ENCODE measurements around the gene SEC61A2. TPM values are rescaled to one million over a fixed set of nuclear protein-coding genes. Genes with fewer than 3 reads are reported as not detected.
A peak's percentile ranks its signal among the peaks of the same experiment; 100 is the strongest.

Gene SEC61A2
- total and polyA plus RNA-seq, 10 of the 15 experiments (the other 5 are each of a cell fraction or from before 2014, with no cell fraction given) = 3.0 to 36.2 (median 8.6) TPM

DNA sequence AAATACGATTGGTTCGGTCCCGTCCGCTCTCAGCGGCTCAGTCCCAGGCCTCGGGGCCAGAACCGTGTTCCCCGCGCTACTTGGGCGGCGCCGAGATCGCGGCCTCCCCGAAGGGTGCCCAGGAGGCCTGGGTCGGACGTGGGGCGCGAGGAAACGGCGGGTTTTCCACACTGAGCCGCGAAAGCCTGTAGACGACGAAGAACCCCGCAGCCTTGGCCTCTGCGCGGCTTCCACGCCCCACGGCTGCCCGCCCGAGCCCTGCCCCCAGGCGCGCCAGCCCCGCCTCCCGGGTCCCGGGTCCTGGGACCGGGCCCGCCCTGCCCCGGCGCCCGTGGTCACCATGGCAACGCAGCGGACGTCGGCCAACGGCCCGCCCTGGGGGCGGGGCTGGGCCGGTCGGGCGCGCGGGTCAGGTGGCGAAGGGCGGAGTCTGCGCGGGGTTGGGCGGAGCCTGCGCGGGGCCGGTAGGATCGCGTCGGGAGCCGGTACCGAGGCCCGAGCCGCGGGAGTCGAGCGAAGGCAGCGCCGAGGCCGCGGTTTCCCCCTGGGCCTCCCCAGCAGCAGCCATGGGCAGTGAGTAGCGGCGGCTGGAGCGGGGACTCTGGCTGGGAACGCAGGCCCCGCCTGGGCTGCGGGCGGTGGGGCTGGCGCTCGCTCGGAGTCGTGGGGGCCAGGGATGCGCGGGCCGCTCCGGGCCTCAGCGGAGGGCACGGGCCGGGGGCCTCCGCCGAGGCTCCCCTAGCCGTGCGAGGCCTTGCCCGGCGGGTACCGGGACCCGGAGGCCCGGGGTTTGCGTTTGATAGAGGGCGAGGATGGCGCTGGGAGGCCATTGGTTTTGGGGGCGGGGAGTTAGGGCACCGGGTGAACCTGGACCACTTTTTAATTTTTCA lies at the start of gene SEC61A2 (continued):
- TF ChIP-seq RAD51 (IDR thresholded peaks at IDR 0.05) (no peak), MTA2 (IDR thresholded peaks at IDR 0.05; ENCODE audit: low read depth) (no peak), EP300 (IDR thresholded peaks at IDR 0.05; ENCODE audit: borderline replicate concordance in 1 of 2, control insufficient read depth in 1 of 2, low read depth in 2 of 2, low read length in 2 of 2) (no peak)

- Histone ChIP-seq H4K20me1 (ENCODE audit: control insufficient read depth, insufficient read depth) (no peaks in the 10 kb centered on the region), H3K9ac (ENCODE audit: control insufficient read depth, insufficient read depth, low read length) (no peak overlapping the region), H2AFZ (ENCODE audit: control insufficient read depth, low read depth, low read length) (no peak overlapping the region), H3K27me3 (replicated peaks in 1 of 2; ENCODE audit: control insufficient read depth in 2 of 2, insufficient read depth in 2 of 2, low read length in 1 of 2) (no peaks in the 10 kb centered on the region), H3K4me1 (ENCODE audit: control insufficient read depth, insufficient read depth, low read length) (peaks cover 15% of the 10 kb centered on the region), H3K9me3 (replicated peaks; ENCODE audit: control insufficient read depth, insufficient read depth, low read length) (no peaks in the 10 kb centered on the region), H3K36me3 (ENCODE audit: control insufficient read depth in 2 of 2, insufficient read depth in 2 of 2, low read length in 1 of 2) (peaks cover 0 to 3% of the 10 kb centered on the region in 2 experiments; a peak in 2 of 4 replicates), H3K79me2 (ENCODE audit: control insufficient read depth, insufficient read depth, low read length) (peaks cover 4% of the 10 kb centered on the region), H3K4me3 (no peak overlapping the region), H3K4me2 (ENCODE audit: control insufficient read depth, insufficient read depth) (no peak overlapping the region), H3K27ac (ENCODE audit: control insufficient read depth, insufficient read depth) (no peak overlapping the region)
- ATAC-seq (no peak), FAIRE-seq (no peak), DNase-seq (ENCODE audit: low read depth, low spot score) (no peak)
- TSS peak; percentile 25 for BruUV-seq (replicated peaks)
- in situ Hi-C loops (cut with MboI) = no loop called here
- ChIA-PET SMC1A (ENCODE audit: uncharacterized antibody, unreplicated experiment) (no interaction called here), POLR2A (interaction anchor here (0.6 to 0.9 kb wide), 2 partner anchors 11 to 41 kb away, joined by 3 to 4 read pairs; no protein-coding TSS in a partner anchor), CTCF (no interaction called here), RAD21 (ENCODE audit: unreplicated experiment) (no interaction called here)
- intact Hi-C loops (cut with micrococcal nuclease; ENCODE audit: unreplicated experiment) = no loop called here
- 94% methylated on average over 8 of the region's 8 CpGs for WGBS (ENCODE audit: insufficient coverage, insufficient replicate concordance, low lambda C conversion rate, missing lambda C conversion rate)
- TF ChIP-seq FOS (IDR thresholded peaks at IDR 0.05; ENCODE audit: borderline replicate concordance, extremely low read depth, insufficient read length) = no peak
- no peak for TF ChIP-seq ZNF274 (IDR thresholded peaks at IDR 0.05; ENCODE audit: insufficient read depth, insufficient read length)
- TF ChIP-seq LARP7 (IDR thresholded peaks at IDR 0.05) = no peak
- TF ChIP-seq WRNIP1 (IDR thresholded peaks at IDR 0.05; ENCODE audit: borderline replicate concordance, low read depth, low read length) = no peak
- no peak for TF ChIP-seq ZBTB33 (IDR thresholded peaks at IDR 0.05)
- no peak for TF ChIP-seq NR2C1 (IDR thresholded peaks at IDR 0.05)
- no peak for TF ChIP-seq KLF5 (IDR thresholded peaks at IDR 0.05; ENCODE audit: partially characterized antibody)
- no peak for TF ChIP-seq KDM1A (IDR thresholded peaks at IDR 0.05; ENCODE audit: borderline replicate concordance)
- no peak for TF ChIP-seq HDAC6 (IDR thresholded peaks at IDR 0.05; ENCODE audit: unreplicated experiment)
- TF ChIP-seq, protein P1, sequence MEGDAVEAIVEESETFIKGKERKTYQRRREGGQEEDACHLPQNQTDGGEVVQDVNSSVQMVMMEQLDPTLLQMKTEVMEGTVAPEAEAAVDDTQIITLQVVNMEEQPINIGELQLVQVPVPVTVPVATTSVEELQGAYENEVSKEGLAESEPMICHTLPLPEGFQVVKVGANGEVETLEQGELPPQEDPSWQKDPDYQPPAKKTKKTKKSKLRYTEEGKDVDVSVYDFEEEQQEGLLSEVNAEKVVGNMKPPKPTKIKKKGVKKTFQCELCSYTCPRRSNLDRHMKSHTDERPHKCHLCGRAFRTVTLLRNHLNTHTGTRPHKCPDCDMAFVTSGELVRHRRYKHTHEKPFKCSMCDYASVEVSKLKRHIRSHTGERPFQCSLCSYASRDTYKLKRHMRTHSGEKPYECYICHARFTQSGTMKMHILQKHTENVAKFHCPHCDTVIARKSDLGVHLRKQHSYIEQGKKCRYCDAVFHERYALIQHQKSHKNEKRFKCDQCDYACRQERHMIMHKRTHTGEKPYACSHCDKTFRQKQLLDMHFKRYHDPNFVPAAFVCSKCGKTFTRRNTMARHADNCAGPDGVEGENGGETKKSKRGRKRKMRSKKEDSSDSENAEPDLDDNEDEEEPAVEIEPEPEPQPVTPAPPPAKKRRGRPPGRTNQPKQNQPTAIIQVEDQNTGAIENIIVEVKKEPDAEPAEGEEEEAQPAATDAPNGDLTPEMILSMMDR (IDR thresholded peaks at IDR 0.05 in 2 of 3, conservative IDR thresholded peaks at IDR 0.05 in 1 of 3; ENCODE audit: control insufficient read depth in 2 of 3, extremely low read depth in 1 of 3, insufficient read depth in 1 of 3, low read depth in 3 of 3, low read length in 3 of 3) = no peak
- no peak for TF ChIP-seq GATAD2B (conservative IDR thresholded peaks at IDR 0.05; ENCODE audit: low read depth)
- TF ChIP-seq RAD21 (IDR thresholded peaks at IDR 0.05; ENCODE audit: insufficient read depth, low read depth, low read length) = no peak
- TF ChIP-seq ZZZ3 (IDR thresholded peaks at IDR 0.05; ENCODE audit: control insufficient read depth, insufficient read length, low read depth) = no peak
- no peak for TF ChIP-seq ZNF384 (IDR thresholded peaks at IDR 0.05; ENCODE audit: borderline replicate concordance, low read depth, low read length)
Measured at GRCh38 chr10:12081470-12081869, 48.0 kb upstream of the SEC61A2 start.
